HepG2 (cell line): Measurements from ENCODE around the gene NOTO. TPM values are rescaled to one million over a fixed set of nuclear protein-coding genes. Genes with fewer than 3 reads are reported as not detected.

ENCODE experiments used
- AKNA ChIP-seq: sonication (generic); formaldehyde crosslinking; IDR thresholded peaks from 2 replicates; pipeline ENCODE4 v1.4.0; 2020; ENCODE audit warnings: missing genetic modification reagents, borderline replicate concordance
- ATF6 ChIP-seq: sonication (generic); formaldehyde crosslinking; conservative IDR thresholded peaks from 2 replicates; pipeline ENCODE4 v1.4.0; 2020; ENCODE audit warnings: missing genetic modification reagents
- CREM ChIP-seq, 2 experiments: sonication (generic) in 1 of 2; formaldehyde crosslinking in 1 of 2; IDR thresholded peaks; 2 replicates each; pipeline versions ENCODE4 v1.4.0 to v1.6.1; 2016 to 2020; ENCODE audit warnings: antibody characterized with exemption in 1 of 2, mild to moderate bottlenecking in 1 of 2, missing genetic modification reagents in 1 of 2
- GPN1 ChIP-seq: sonication (generic); formaldehyde crosslinking; IDR thresholded peaks from 2 replicates; pipeline ENCODE4 v1.5.1; 2020; ENCODE audit warnings: missing genetic modification reagents, borderline replicate concordance
- IKZF4 ChIP-seq: sonication (generic); formaldehyde crosslinking; IDR thresholded peaks from 2 replicates; pipeline ENCODE4 v1.5.1; 2020; ENCODE audit warnings: borderline replicate concordance, mild to moderate bottlenecking, low read depth, missing genetic modification reagents; ENCODE audit errors: not compliant biosample characterization
- KDM1A ChIP-seq: IDR thresholded peaks from 2 replicates; pipeline ENCODE4 v1.6.1; 2016; ENCODE audit warnings: missing compliant biosample characterization
- NR2F1 ChIP-seq, 2 experiments: fragments of 450-650 bp in 1 of 2; formaldehyde crosslinking in 1 of 2; IDR thresholded peaks; 2 replicates each; pipeline versions ENCODE4 v1.5.0 to v1.6.1; 2016 to 2020; ENCODE audit warnings: mild to moderate bottlenecking in 1 of 2, missing compliant biosample characterization in 1 of 2, missing genetic modification reagents in 1 of 2, moderate library complexity in 1 of 2
- PPARG ChIP-seq: conservative IDR thresholded peaks from 2 replicates; pipeline ENCODE4 v1.6.1; 2016; ENCODE audit warnings: missing biosample characterization, missing genetic modification reagents
- SAP130 ChIP-seq: IDR thresholded peaks from 2 replicates; pipeline ENCODE4 v1.6.1; 2016; ENCODE audit warnings: low read depth
- ZEB1 ChIP-seq: IDR thresholded peaks from 2 replicates; pipeline ENCODE4 v1.6.1; 2012; ENCODE audit warnings: mild to moderate bottlenecking, low read depth, inconsistent platforms; ENCODE audit not compliant: insufficient replicate concordance
- ZFYVE20 ChIP-seq: sonication (generic); formaldehyde crosslinking; IDR thresholded peaks from 2 replicates; pipeline ENCODE4 v1.8.0; 2023; ENCODE audit warnings: low read depth, mild to moderate bottlenecking, moderate library complexity, missing genetic modification reagents, borderline replicate concordance
- ZNF12 ChIP-seq: sonication (generic); formaldehyde crosslinking; IDR thresholded peaks from 2 replicates; pipeline ENCODE4 v1.5.0; 2020; ENCODE audit warnings: missing genetic modification reagents
- ZNF326 ChIP-seq: sonication (generic); formaldehyde crosslinking; IDR thresholded peaks from 2 replicates; pipeline ENCODE4 v1.4.0; 2020; ENCODE audit warnings: missing genetic modification reagents, borderline replicate concordance
- ZNF333 ChIP-seq: sonication (generic); formaldehyde crosslinking; IDR thresholded peaks from 2 replicates; pipeline ENCODE4 v1.4.0; 2020; ENCODE audit warnings: mild to moderate bottlenecking, missing genetic modification reagents, borderline replicate concordance
- ZNF879 ChIP-seq: sonication (generic); formaldehyde crosslinking; IDR thresholded peaks from 2 replicates; pipeline ENCODE4 v1.8.1; 2023; ENCODE audit warnings: missing genetic modification reagents
- ZSCAN12 ChIP-seq: sonication (generic); formaldehyde crosslinking; IDR thresholded peaks from 2 replicates; pipeline ENCODE4 v1.9.0; 2021; ENCODE audit warnings: mild to moderate bottlenecking, missing genetic modification reagents
- ZSCAN30 ChIP-seq: sonication (generic); formaldehyde crosslinking; IDR thresholded peaks from 2 replicates; pipeline ENCODE4 v1.5.0; 2020; ENCODE audit warnings: mild to moderate bottlenecking, missing genetic modification reagents
- polyA plus RNA-seq, 8 experiments: library from polyadenylated mRNA; depleted of rRNA in 3 of 8; stranded (reverse) in 7 of 8; unstranded in 1 of 8; fragments of >200 nt; fragmentation: Illumina TruSeq in 4 of 8; extraction: Trizol in 4 of 8; gene quantifications; 2 replicates each; pipeline versions ENCODE4 v1.2.1 to v1.2.3, GENCODE V29; 2011 to 2016; ENCODE audit warnings: low read depth in 4 of 8, missing spikeins in 1 of 8, mixed read lengths in 1 of 8; ENCODE audit not compliant: insufficient read depth in 1 of 8
- total RNA-seq, 5 experiments: library from RNA; depleted of rRNA; stranded (reverse); fragments of >200 nt; fragmentation: Illumina TruSeq; extraction: Trizol; gene quantifications; 2 replicates each; pipeline ENCODE4 v1.2.3, GENCODE V29; 2016; ENCODE audit warnings: low read depth in 1 of 5
- TF ChIP-seq, protein P1 (sequence below): sonication (generic); formaldehyde crosslinking; IDR thresholded peaks from 2 replicates; pipeline ENCODE4 v1.4.0; 2020; ENCODE audit warnings: missing genetic modification reagents, mild to moderate bottlenecking, borderline replicate concordance
- TF ChIP-seq, protein P2 (sequence below): IDR thresholded peaks from 2 replicates; pipeline ENCODE4 v1.6.1; 2016; ENCODE audit warnings: missing compliant biosample characterization, missing genetic modification reagents, borderline replicate concordance

Gene NOTO
- total and polyA plus RNA-seq, 2 of the 13 experiments (the other 11 are each of a cell fraction or from before 2014, with no cell fraction given) = not detected

- TF ChIP-seq SAP130 (peak; percentile 100), ZFYVE20 (CRISPR knock-in tag) (no peak), AKNA (CRISPR knock-in tag) (no peak), ATF6 (CRISPR knock-in tag) (no peak), IKZF4 (CRISPR knock-in tag) (no peak), GPN1 (CRISPR knock-in tag) (no peak), ZEB1 (no peak), NR2F1 (CRISPR knock-in tag; IDR thresholded peaks at IDR 0.05) (no peak), ZNF326 (CRISPR knock-in tag) (no peak), PPARG (CRISPR knock-in tag) (peak; percentile 22), CREM (IDR thresholded peaks at IDR 0.05) (peak; percentile 82), CREM (CRISPR knock-in tag; IDR thresholded peaks at IDR 0.05) (no peak), ZSCAN30 (CRISPR knock-in tag) (no peak), ZNF879 (CRISPR knock-in tag) (peak; percentile 86; the same call in 1 of the 2 replicates), ZNF12 (CRISPR knock-in tag) (peak; percentile 42; the same call in 1 of the 2 replicates), KDM1A (CRISPR knock-in tag) (no peak), ZSCAN12 (CRISPR knock-in tag) (no peak), ZNF333 (CRISPR knock-in tag) (peak; percentile 87)
- TF ChIP-seq, protein P1, sequence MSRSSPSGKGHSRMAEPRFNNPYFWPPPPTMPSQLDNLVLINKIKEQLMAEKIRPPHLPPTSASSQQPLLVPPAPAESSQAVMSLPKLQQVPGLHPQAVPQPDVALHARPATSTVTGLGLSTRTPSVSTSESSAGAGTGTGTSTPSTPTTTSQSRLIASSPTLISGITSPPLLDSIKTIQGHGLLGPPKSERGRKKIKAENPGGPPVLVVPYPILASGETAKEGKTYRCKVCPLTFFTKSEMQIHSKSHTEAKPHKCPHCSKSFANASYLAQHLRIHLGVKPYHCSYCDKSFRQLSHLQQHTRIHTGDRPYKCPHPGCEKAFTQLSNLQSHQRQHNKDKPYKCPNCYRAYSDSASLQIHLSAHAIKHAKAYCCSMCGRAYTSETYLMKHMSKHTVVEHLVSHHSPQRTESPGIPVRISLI = 0 out of 2 replicates have a peak, but pooled peaks have one; percentile 6
- TF ChIP-seq, protein P2, sequence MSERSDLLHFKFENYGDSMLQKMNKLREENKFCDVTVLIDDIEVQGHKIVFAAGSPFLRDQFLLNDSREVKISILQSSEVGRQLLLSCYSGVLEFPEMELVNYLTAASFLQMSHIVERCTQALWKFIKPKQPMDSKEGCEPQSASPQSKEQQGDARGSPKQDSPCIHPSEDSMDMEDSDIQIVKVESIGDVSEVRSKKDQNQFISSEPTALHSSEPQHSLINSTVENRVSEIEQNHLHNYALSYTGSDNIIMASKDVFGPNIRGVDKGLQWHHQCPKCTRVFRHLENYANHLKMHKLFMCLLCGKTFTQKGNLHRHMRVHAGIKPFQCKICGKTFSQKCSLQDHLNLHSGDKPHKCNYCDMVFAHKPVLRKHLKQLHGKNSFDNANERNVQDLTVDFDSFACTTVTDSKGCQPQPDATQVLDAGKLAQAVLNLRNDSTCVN = peak; percentile 82
Observed at GRCh38 chr2:73233154-73233931, 31.0 kb downstream of the NOTO start, which contains the start of gene PRADC1 (continued).
